Erythroblast (primary cell): ENCODE measurements around the gene CCM2.

Experiments
- DNase-seq, 2 experiments: peaks; one replicate each; lab custom pipeline; 2025; lab: John Stamatoyannopoulos, UW
- GATA1 ChIP-seq: IDR thresholded peaks from 2 replicates; pipeline ENCODE4 v1.6.1; 2011; ENCODE audit warnings: low read depth, mild to moderate bottlenecking, control low read depth, low read length, moderate library complexity
- POLR2A ChIP-seq: IDR thresholded peaks from 2 replicates; pipeline ENCODE4 v1.6.1; 2011; ENCODE audit warnings: mild to moderate bottlenecking, low read length

Gene CCM2

GRCh38 chr7:45072131-45073030, 72.4 kb downstream of the CCM2 start:
- no peak for TF ChIP-seq POLR2A
- TF ChIP-seq GATA1, result no peak
- no peak for DNase-seq

GRCh38 chr7:45073031-45073785, 73.2 kb downstream of the CCM2 start:
- DNase-seq, result no peak

GRCh38 chr7:45073786-45074527, 74.0 kb downstream of the CCM2 start:
- no peak for DNase-seq

More at GRCh38 chr7:45073031-45073785, 73.2 kb downstream of the CCM2 start:
- TF ChIP-seq GATA1, result no peak
- no peak for TF ChIP-seq POLR2A

GRCh38 chr7:45074528-45075354, 74.7 kb downstream of the CCM2 start:
- TF ChIP-seq POLR2A (no peak), GATA1 (no peak)
- DNase-seq, result no peak

More at GRCh38 chr7:45073786-45074527, 74.0 kb downstream of the CCM2 start:
- TF ChIP-seq POLR2A (no peak), GATA1 (no peak)

GRCh38 chr7:45075355-45075644, 75.3 kb downstream of the CCM2 start:
- no peak for TF ChIP-seq POLR2A
- no peak for TF ChIP-seq GATA1
- no peak for DNase-seq

- TF ChIP-seq GATA1, result no peak
- TF ChIP-seq POLR2A, result no peak
- DNase-seq, result no peak
These were observed 76.1 kb downstream of the CCM2 start for GRCh38 chr7:45075871-45076796.

- no peak for TF ChIP-seq POLR2A
- TF ChIP-seq GATA1, result no peak
- no peak for DNase-seq
These were observed 76.9 kb downstream of the CCM2 start for GRCh38 chr7:45076946-45077345.

- no peak for DNase-seq
- TF ChIP-seq POLR2A (no peak), GATA1 (no peak)
These were observed 77.6 kb downstream of the CCM2 start for GRCh38 chr7:45077579-45077978.

- no peak for TF ChIP-seq GATA1
- no peak for TF ChIP-seq POLR2A
- peak in 1 of 2 experiments; percentile 12 for DNase-seq
These were observed 78.2 kb downstream of the CCM2 start for GRCh38 chr7:45078125-45078681.

- peak in 1 of 2 experiments; percentile 25 for DNase-seq
- TF ChIP-seq POLR2A, result no peak
- TF ChIP-seq GATA1, result no peak
These were observed 80.4 kb downstream of the CCM2 start for GRCh38 chr7:45080265-45080957.
